HFF-Myc (cell line): ENCODE results near the gene SYT1.

Source experiments
- DNase-seq: peaks from one replicate; pipeline ENCODE4 v3.0.0-alpha.2; 2011; ENCODE audit warnings: low read depth; ENCODE audit errors: extremely low read depth
- H3K4me3 ChIP-seq: replicated peaks from 2 replicates; pipeline ENCODE4 v1.5.1; 2011; ENCODE audit warnings: low read depth, mild to moderate bottlenecking, control low read depth, low read length
- TF ChIP-seq, protein P1 (sequence below): IDR thresholded peaks from 2 replicates; pipeline ENCODE4 v1.5.1; 2012; ENCODE audit warnings: mild to moderate bottlenecking, low read depth, low read length, control low read depth; ENCODE audit errors: missing control alignments

The SYT1 gene

DNA sequence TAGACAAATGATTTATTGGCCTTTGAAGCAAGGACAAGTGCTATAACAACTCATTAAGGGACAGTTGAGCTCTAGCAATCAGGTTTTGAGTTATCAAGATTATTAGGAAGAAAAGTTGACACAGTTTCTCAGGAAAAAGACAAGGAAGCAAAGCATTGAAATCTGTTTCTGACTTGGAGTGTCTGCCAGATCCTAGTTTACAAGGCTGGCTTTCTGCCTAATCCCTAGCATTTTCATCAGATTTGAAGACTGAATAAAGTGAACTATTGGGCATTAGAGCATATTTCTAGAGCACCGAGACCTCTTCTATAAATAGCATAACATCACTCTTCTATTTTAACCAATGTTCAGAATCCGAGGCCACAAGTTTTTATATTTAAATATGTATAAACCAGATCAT, 7.0 kb downstream of the SYT1 start:
- DNase-seq: no peak
- H3K4me3 ChIP-seq: no peak overlapping the region
- TF ChIP-seq, protein P1, sequence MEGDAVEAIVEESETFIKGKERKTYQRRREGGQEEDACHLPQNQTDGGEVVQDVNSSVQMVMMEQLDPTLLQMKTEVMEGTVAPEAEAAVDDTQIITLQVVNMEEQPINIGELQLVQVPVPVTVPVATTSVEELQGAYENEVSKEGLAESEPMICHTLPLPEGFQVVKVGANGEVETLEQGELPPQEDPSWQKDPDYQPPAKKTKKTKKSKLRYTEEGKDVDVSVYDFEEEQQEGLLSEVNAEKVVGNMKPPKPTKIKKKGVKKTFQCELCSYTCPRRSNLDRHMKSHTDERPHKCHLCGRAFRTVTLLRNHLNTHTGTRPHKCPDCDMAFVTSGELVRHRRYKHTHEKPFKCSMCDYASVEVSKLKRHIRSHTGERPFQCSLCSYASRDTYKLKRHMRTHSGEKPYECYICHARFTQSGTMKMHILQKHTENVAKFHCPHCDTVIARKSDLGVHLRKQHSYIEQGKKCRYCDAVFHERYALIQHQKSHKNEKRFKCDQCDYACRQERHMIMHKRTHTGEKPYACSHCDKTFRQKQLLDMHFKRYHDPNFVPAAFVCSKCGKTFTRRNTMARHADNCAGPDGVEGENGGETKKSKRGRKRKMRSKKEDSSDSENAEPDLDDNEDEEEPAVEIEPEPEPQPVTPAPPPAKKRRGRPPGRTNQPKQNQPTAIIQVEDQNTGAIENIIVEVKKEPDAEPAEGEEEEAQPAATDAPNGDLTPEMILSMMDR: no peak

GRCh38 chr12:78878459-78878858, 13.9 kb downstream of the SYT1 start:
- no peak overlapping the region for H3K4me3 ChIP-seq
- TF ChIP-seq, protein P1: no peak
- DNase-seq: no peak

DNA sequence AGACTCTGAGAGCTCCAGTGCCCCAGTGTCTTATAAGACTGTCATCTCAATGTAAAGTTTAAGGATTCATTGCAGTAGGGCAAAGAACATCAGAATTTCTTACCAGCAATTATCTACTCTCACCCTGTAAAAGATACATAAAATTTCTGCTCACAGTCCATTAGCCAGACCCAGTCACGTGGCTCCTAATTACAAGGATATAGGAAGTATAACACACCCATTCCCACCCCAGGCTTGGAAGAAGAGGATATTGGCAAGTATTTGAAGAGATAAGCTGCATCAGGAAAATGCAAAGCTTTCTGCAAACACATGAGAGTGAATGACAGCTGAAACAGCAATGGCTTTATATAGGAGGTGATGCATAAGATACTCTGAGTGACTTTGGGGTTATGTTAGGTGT, 14.3 kb downstream of the SYT1 start:
- TF ChIP-seq, protein P1: no peak
- DNase-seq: no peak
- H3K4me3 ChIP-seq: no peak overlapping the region

GRCh38 chr12:78880078-78880477, 15.5 kb downstream of the SYT1 start:
- TF ChIP-seq, protein P1: no peak
- no peak for DNase-seq

DNA sequence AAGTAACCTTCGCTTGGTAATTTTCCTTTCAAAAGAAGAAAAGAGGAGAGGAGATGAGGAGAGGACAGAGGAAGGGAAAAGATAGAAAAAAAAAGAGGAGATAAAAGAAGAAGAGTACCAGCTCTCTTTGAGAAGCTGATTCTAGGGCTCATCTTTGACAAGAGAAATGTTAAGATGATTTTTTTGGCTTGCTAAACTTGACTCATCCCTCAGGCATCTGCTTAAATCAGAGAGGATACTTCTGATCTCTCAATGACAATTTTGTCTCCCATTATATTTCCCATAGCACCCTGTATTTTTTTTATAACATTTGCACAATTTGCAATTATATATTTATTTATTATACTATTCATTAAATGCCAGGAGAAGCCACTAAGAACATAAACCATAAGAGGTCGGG, 17.1 kb downstream of the SYT1 start:
- H3K4me3 ChIP-seq: no peak overlapping the region
- no peak for DNase-seq
- TF ChIP-seq, protein P1: no peak

More at GRCh38 chr12:78880078-78880477, 15.5 kb downstream of the SYT1 start:
- no peak overlapping the region for H3K4me3 ChIP-seq

GRCh38 chr12:78885466-78885865, 20.9 kb downstream of the SYT1 start:
- no peak overlapping the region for H3K4me3 ChIP-seq
- DNase-seq: no peak
- TF ChIP-seq, protein P1: no peak

- DNase-seq: no peak
- H3K4me3 ChIP-seq: no peak overlapping the region
- TF ChIP-seq, protein P1: no peak
These were observed 22.3 kb downstream of the SYT1 start for GRCh38 chr12:78886719-78887407.
